Kidney (tissue), 14 donors: Measurements from ENCODE around the gene MRPS17. TPM values are rescaled to one million over a fixed set of nuclear protein-coding genes. Genes with fewer than 3 reads are reported as not detected.
A peak's percentile ranks its signal among the peaks of the same experiment; 100 is the strongest.

Source experiments
- DNase-seq, 5 donors: peaks; one replicate each; pipeline ENCODE4 v3.0.0-alpha.2; 2013 to 2020
- FAIRE-seq: peaks from 2 replicates; lab custom pipeline; 2012; peaks lifted over from hg19 to GRCh38; lab: Jason Lieb, UNC
- H3K27ac ChIP-seq, 2 donors: one replicate each; pipeline ENCODE4 v1.7.0; 2013; ENCODE audit warnings: low read depth in 2 of 2, low read length in 2 of 2, inconsistent platforms in 1 of 2
- H3K27me3 ChIP-seq: one replicate; pipeline ENCODE4 v1.7.1; 2013; ENCODE audit warnings: low read length, inconsistent platforms; ENCODE audit not compliant: control insufficient read depth, insufficient read depth
- H3K36me3 ChIP-seq, 3 donors: one replicate each; pipeline versions ENCODE4 v1.7.0 to v1.7.1; 2013; ENCODE audit warnings: low read length in 3 of 3, control low read depth in 1 of 3, inconsistent platforms in 1 of 3; ENCODE audit not compliant: insufficient read depth in 3 of 3, control insufficient read depth in 2 of 3
- H3K4me1 ChIP-seq, 3 donors: one replicate each; pipeline versions ENCODE4 v1.7.0 to v1.7.1; 2013; ENCODE audit warnings: low read length in 3 of 3, inconsistent platforms in 1 of 3, low read depth in 1 of 3; ENCODE audit not compliant: control insufficient read depth in 2 of 3, insufficient read depth in 2 of 3
- H3K4me3 ChIP-seq, 3 donors: one replicate each; pipeline versions ENCODE4 v1.7.0 to v1.8.1; 2013; ENCODE audit warnings: low read length in 3 of 3, control low read depth in 1 of 3, inconsistent platforms in 1 of 3
- H3K9ac ChIP-seq, 3 donors: one replicate each; pipeline versions ENCODE4 v1.7.0 to v1.7.1; 2013; ENCODE audit warnings: low read length in 3 of 3, control low read depth in 1 of 3, inconsistent platforms in 1 of 3
- H3K9me3 ChIP-seq, 3 donors: one replicate each; pipeline versions ENCODE4 v1.7.0 to v1.7.1; 2013; ENCODE audit warnings: low read length in 3 of 3, control low read depth in 1 of 3, inconsistent platforms in 1 of 3; ENCODE audit not compliant: control insufficient read depth in 2 of 3, insufficient read depth in 1 of 3
- CTCF ChIP-seq: IDR thresholded peaks from 3 replicates; pipeline ENCODE4 v1.5.1; 2012; ENCODE audit warnings: mild to moderate bottlenecking, moderate library complexity, borderline replicate concordance; ENCODE audit not compliant: insufficient read depth; ENCODE audit errors: extremely low read depth
- intact Hi-C: fragments of 100-400 bp; cut with DNase I; formaldehyde crosslinking; loops from one replicate; pipeline ENCODE4 v1.11.1; 2022
- polyA plus RNA-seq: library from polyadenylated mRNA; stranded (reverse); fragments of 350-450 nt; fragmentation: Illumina TruSeq; extraction: RNeasy Lipid Tissue Mini Kit (QIAGEN cat#74804); gene quantifications from one replicate; pipeline ENCODE4 v1.2.3, GENCODE V29; 2014; ENCODE audit warnings: low read depth, low replicate concordance; ENCODE audit not compliant: insufficient read depth
- total RNA-seq: library from RNA; stranded (reverse); fragmentation: NEBNext Ultra II Directional; extraction: Animal tissue kit (Norgen Biotek cat#: 25700); gene quantifications from one replicate; pipeline ENCODE4 v1.2.1, GENCODE V29; 2021
- donor health status: control.
- donor health status: control.
- donor health status: control.
- donor health status: control.
- donor health status: control.
- donor health status: DM: yes; HTN: yes; CAD: no.
- donor health status: Normal renal cell carcinoma (clear cell type).

MRPS17 gene
- total and polyA plus RNA-seq, 2 donors from 2014 or later = 12.5 to 26.8 TPM

GRCh38 chr7:55965805-55966421, 14.2 kb downstream of the MRPS17 start:
- Histone ChIP-seq H3K27me3 (no peaks in the 10 kb centered on the region), H3K4me1 (peaks cover 0 to 6% (median 3%) of the 10 kb centered on the region in 3 donors), H3K4me3 (peak overlapping the region in 1 of 3 donors; percentile 83), H3K9ac (no peak overlapping the region), H3K36me3 (peaks cover 0 to 4% (median 0%) of the 10 kb centered on the region in 3 donors), H3K27ac (no peak overlapping the region), H3K9me3 (no peaks in the 10 kb centered on the region)
- no peak for TF ChIP-seq CTCF
- intact Hi-C loops = no loop called here
- no peak for FAIRE-seq
- DNase-seq = no peak

- Histone ChIP-seq H3K27ac (no peak overlapping the region), H3K27me3 (no peaks in the 10 kb centered on the region), H3K4me3 (no peak overlapping the region), H3K9me3 (no peaks in the 10 kb centered on the region), H3K9ac (no peak overlapping the region), H3K36me3 (peaks cover 0 to 4% (median 0%) of the 10 kb centered on the region in 3 donors), H3K4me1 (peaks cover 0 to 10% (median 3%) of the 10 kb centered on the region in 3 donors)
- TF ChIP-seq CTCF = no peak
- DNase-seq (no peak), FAIRE-seq (no peak)
- intact Hi-C loops = no loop called here
Observed at GRCh38 chr7:55966851-55967250, 15.2 kb downstream of the MRPS17 start.

GRCh38 chr7:55969391-55969790, 17.7 kb downstream of the MRPS17 start:
- H3K4me1 ChIP-seq = peaks cover 0 to 10% (median 0%) of the 10 kb centered on the region in 3 donors
- H3K9ac ChIP-seq = no peak overlapping the region
- intact Hi-C loops = no loop called here
- H3K4me3 ChIP-seq = no peak overlapping the region
- TF ChIP-seq CTCF = no peak
- FAIRE-seq = no peak
- H3K27me3 ChIP-seq = no peaks in the 10 kb centered on the region
- no peaks in the 10 kb centered on the region for H3K9me3 ChIP-seq
- DNase-seq = no peak
- H3K27ac ChIP-seq = no peak overlapping the region
- peaks cover 0 to 4% (median 0%) of the 10 kb centered on the region in 3 donors for H3K36me3 ChIP-seq

- Histone ChIP-seq H3K36me3 (peaks cover 0 to 4% (median 0%) of the 10 kb centered on the region in 3 donors), H3K4me1 (peaks cover 0 to 9% (median 0%) of the 10 kb centered on the region in 3 donors), H3K27me3 (no peaks in the 10 kb centered on the region), H3K27ac (no peak overlapping the region), H3K9me3 (no peaks in the 10 kb centered on the region), H3K9ac (no peak overlapping the region), H3K4me3 (no peak overlapping the region)
- intact Hi-C loops = no loop called here
- FAIRE-seq (no peak), DNase-seq (no peak)
- TF ChIP-seq CTCF = no peak
Observed at GRCh38 chr7:55970561-55970960, 18.9 kb downstream of the MRPS17 start.
